ENCODE data around the gene CXCR6.

Gene CXCR6

GRCh38 chr3:45932112-45932511, 11.2 kb upstream of the CXCR6 start:
- Histone ChIP-seq H3K36me3 (ENCODE audit: insufficient read depth, low read length) (peaks cover 100% of the 10 kb centered on the region), H3K27me3 (ENCODE audit: insufficient read depth, low read length, poor library complexity) (no peaks in the 10 kb centered on the region), H3K9me3 (ENCODE audit: insufficient read depth, low read length, severe bottlenecking) (no peaks in the 10 kb centered on the region), H3K4me1 (ENCODE audit: insufficient read depth, low read length) (peaks cover 16% of the 10 kb centered on the region), H2AFZ (ENCODE audit: low read depth, low read length) (no peak overlapping the region), H3K4me3 (ENCODE audit: low read depth in 1 of 2, low read length in 2 of 2) (no peak overlapping the region), H4K20me1 (ENCODE audit: insufficient read depth, low read length) (0 out of 2 replicates have a peak, but pooled peaks cover 3% of the 10 kb centered on the region), H3K9ac (ENCODE audit: low read depth, low read length) (no peak overlapping the region), H3K79me2 (ENCODE audit: insufficient read depth, low read length) (peaks cover 36% of the 10 kb centered on the region), H3K4me2 (ENCODE audit: insufficient read depth, low read length) (no peak overlapping the region), H3K27ac (ENCODE audit: low read length) (no peak overlapping the region; the same call in 1 of the 2 replicates)
- DNase-seq (no peak), ATAC-seq (ENCODE audit: insufficient read depth, low read depth) (no peak)
- no peak for TF ChIP-seq EZH2 (IDR thresholded peaks at IDR 0.05; ENCODE audit: borderline replicate concordance, low read depth, low read length, severe bottlenecking)

- H3K27me3 ChIP-seq (ENCODE audit: insufficient read depth, low read length, poor library complexity), result no peaks in the 10 kb centered on the region
- H3K27ac ChIP-seq (ENCODE audit: low read length), result no peak overlapping the region
- no peak overlapping the region for H2AFZ ChIP-seq (ENCODE audit: low read depth, low read length)
- H3K4me2 ChIP-seq (ENCODE audit: insufficient read depth, low read length), result no peak overlapping the region
- DNase-seq (no peak), ATAC-seq (ENCODE audit: insufficient read depth, low read depth) (no peak)
- TF ChIP-seq EZH2 (IDR thresholded peaks at IDR 0.05; ENCODE audit: borderline replicate concordance, low read depth, low read length, severe bottlenecking), result no peak
- no peak for TF ChIP-seq CTCF (IDR thresholded peaks at IDR 0.05; ENCODE audit: borderline replicate concordance, extremely low read depth, low read length, poor library complexity, severe bottlenecking)
- 0 out of 2 replicates have a peak, but pooled peaks cover 3% of the 10 kb centered on the region for H4K20me1 ChIP-seq (ENCODE audit: insufficient read depth, low read length)
- H3K4me3 ChIP-seq (ENCODE audit: low read depth in 1 of 2, low read length in 2 of 2), result no peak overlapping the region
- no peaks in the 10 kb centered on the region for H3K9me3 ChIP-seq (ENCODE audit: insufficient read depth, low read length, severe bottlenecking)
- peaks cover 100% of the 10 kb centered on the region for H3K36me3 ChIP-seq (ENCODE audit: insufficient read depth, low read length)
- H3K79me2 ChIP-seq (ENCODE audit: insufficient read depth, low read length), result peaks cover 34% of the 10 kb centered on the region
- H3K4me1 ChIP-seq (ENCODE audit: insufficient read depth, low read length), result peaks cover 12% of the 10 kb centered on the region
- H3K9ac ChIP-seq (ENCODE audit: low read depth, low read length), result no peak overlapping the region
Measured at GRCh38 chr3:45933591-45933990, 9.7 kb upstream of the CXCR6 start.

- peak overlapping the region; percentile 59; the same call in 1 of the 2 replicates for H3K27ac ChIP-seq (ENCODE audit: low read length)
- no peak overlapping the region for H2AFZ ChIP-seq (ENCODE audit: low read depth, low read length)
- H3K4me2 ChIP-seq (ENCODE audit: insufficient read depth, low read length), result no peak overlapping the region
- H3K4me1 ChIP-seq (ENCODE audit: insufficient read depth, low read length), result peaks cover 24% of the 10 kb centered on the region
- 0 out of 2 replicates have a peak, but pooled peaks cover 3% of the 10 kb centered on the region for H4K20me1 ChIP-seq (ENCODE audit: insufficient read depth, low read length)
- DNase-seq, result no peak
- no peak overlapping the region for H3K4me3 ChIP-seq (ENCODE audit: low read depth in 1 of 2, low read length in 2 of 2)
- H3K36me3 ChIP-seq (ENCODE audit: insufficient read depth, low read length), result peaks cover 97% of the 10 kb centered on the region
- H3K27me3 ChIP-seq (ENCODE audit: insufficient read depth, low read length, poor library complexity), result no peaks in the 10 kb centered on the region
- H3K79me2 ChIP-seq (ENCODE audit: insufficient read depth, low read length), result peaks cover 29% of the 10 kb centered on the region
- no peak overlapping the region for H3K9ac ChIP-seq (ENCODE audit: low read depth, low read length)
- no peaks in the 10 kb centered on the region for H3K9me3 ChIP-seq (ENCODE audit: insufficient read depth, low read length, severe bottlenecking)
- no peak for ATAC-seq (ENCODE audit: insufficient read depth, low read depth)
- TF ChIP-seq EZH2 (IDR thresholded peaks at IDR 0.05; ENCODE audit: borderline replicate concordance, low read depth, low read length, severe bottlenecking) (no peak), CTCF (IDR thresholded peaks at IDR 0.05; ENCODE audit: borderline replicate concordance, extremely low read depth, low read length, poor library complexity, severe bottlenecking) (no peak)
Measured at GRCh38 chr3:45936261-45936660, 7.0 kb upstream of the CXCR6 start.

GRCh38 chr3:45937206-45938042, 5.8 kb upstream of the CXCR6 start:
- DNase-seq, result no peak
- H3K4me2 ChIP-seq (ENCODE audit: insufficient read depth, low read length), result no peak overlapping the region

More at GRCh38 chr3:45937206-45938042, 5.8 kb upstream of the CXCR6 start:
- H2AFZ ChIP-seq (ENCODE audit: low read depth, low read length), result no peak overlapping the region
- peaks cover 85% of the 10 kb centered on the region for H3K36me3 ChIP-seq (ENCODE audit: insufficient read depth, low read length)
- no peak overlapping the region for H3K4me3 ChIP-seq (ENCODE audit: low read depth in 1 of 2, low read length in 2 of 2)
- peaks cover 29% of the 10 kb centered on the region for H3K79me2 ChIP-seq (ENCODE audit: insufficient read depth, low read length)
- no peaks in the 10 kb centered on the region for H3K27me3 ChIP-seq (ENCODE audit: insufficient read depth, low read length, poor library complexity)
- H4K20me1 ChIP-seq (ENCODE audit: insufficient read depth, low read length), result 0 out of 2 replicates have a peak, but pooled peaks cover 3% of the 10 kb centered on the region
- ATAC-seq (ENCODE audit: insufficient read depth, low read depth), result no peak
- TF ChIP-seq EZH2 (IDR thresholded peaks at IDR 0.05; ENCODE audit: borderline replicate concordance, low read depth, low read length, severe bottlenecking) (no peak), CTCF (IDR thresholded peaks at IDR 0.05; ENCODE audit: borderline replicate concordance, extremely low read depth, low read length, poor library complexity, severe bottlenecking) (peak; percentile 18)
- peaks cover 36% of the 10 kb centered on the region for H3K4me1 ChIP-seq (ENCODE audit: insufficient read depth, low read length)
- peak overlapping the region; percentile 59 for H3K27ac ChIP-seq (ENCODE audit: low read length)
- no peak overlapping the region for H3K9ac ChIP-seq (ENCODE audit: low read depth, low read length)
- no peaks in the 10 kb centered on the region for H3K9me3 ChIP-seq (ENCODE audit: insufficient read depth, low read length, severe bottlenecking)

All from DND-41 (cell line).